Measurements from ENCODE around the gene FAM120AOS.

The FAM120AOS gene

GRCh38 chr9:93475108-93475507, 21.7 kb upstream of the FAM120AOS start:
- Histone ChIP-seq H4K20me1 (ENCODE audit: control insufficient read depth, insufficient read depth, low read depth, low read length) (0 out of 2 replicates have a peak, but pooled peaks cover 5% of the 10 kb centered on the region), H3K27me3 (ENCODE audit: control insufficient read depth, low read length) (no peaks in the 10 kb centered on the region), H3K79me2 (ENCODE audit: control insufficient read depth, low read length) (peaks cover 92% of the 10 kb centered on the region), H3K9me3 (ENCODE audit: control insufficient read depth, insufficient read depth, low read length) (no peaks in the 10 kb centered on the region), H3F3A (ENCODE audit: control insufficient read depth, insufficient read depth) (no peaks in the 10 kb centered on the region), H3K4me2 (ENCODE audit: low read length) (no peak overlapping the region), H3K9me2 (replicated peaks; ENCODE audit: control insufficient read depth, low read length) (no peaks in the 10 kb centered on the region), H3K36me3 (ENCODE audit: control insufficient read depth, low read length) (peaks cover 78% of the 10 kb centered on the region), H3K27ac (ENCODE audit: low read depth, low read length) (no peak overlapping the region), H3K4me1 (ENCODE audit: control insufficient read depth, low read length) (no peaks in the 10 kb centered on the region), H3K4me3 (ENCODE audit: low read length) (no peak overlapping the region)
- TF ChIP-seq CTCF (IDR thresholded peaks at IDR 0.05; ENCODE audit: low read depth, low read length, poor library complexity, severe bottlenecking) (no peak), EZH2phosphoT487 (IDR thresholded peaks at IDR 0.05; ENCODE audit: borderline replicate concordance, low read length) (no peak)

GRCh38 chr9:93473411-93473810, 20.0 kb upstream of the FAM120AOS start:
- TF ChIP-seq CTCF (IDR thresholded peaks at IDR 0.05; ENCODE audit: low read depth, low read length, poor library complexity, severe bottlenecking) = no peak
- no peak for TF ChIP-seq EZH2phosphoT487 (IDR thresholded peaks at IDR 0.05; ENCODE audit: borderline replicate concordance, low read length)
- H3K9me3 ChIP-seq (ENCODE audit: control insufficient read depth, insufficient read depth, low read length) = no peaks in the 10 kb centered on the region
- no peaks in the 10 kb centered on the region for H3K9me2 ChIP-seq (replicated peaks; ENCODE audit: control insufficient read depth, low read length)
- 0 out of 2 replicates have a peak, but pooled peaks cover 5% of the 10 kb centered on the region for H4K20me1 ChIP-seq (ENCODE audit: control insufficient read depth, insufficient read depth, low read depth, low read length)
- H3K4me1 ChIP-seq (ENCODE audit: control insufficient read depth, low read length) = peaks cover 4% of the 10 kb centered on the region; the same call in 1 of the 2 replicates
- H3F3A ChIP-seq (ENCODE audit: control insufficient read depth, insufficient read depth) = no peaks in the 10 kb centered on the region
- H3K79me2 ChIP-seq (ENCODE audit: control insufficient read depth, low read length) = peaks cover 94% of the 10 kb centered on the region
- H3K36me3 ChIP-seq (ENCODE audit: control insufficient read depth, low read length) = peaks cover 75% of the 10 kb centered on the region
- H3K27ac ChIP-seq (ENCODE audit: low read depth, low read length) = no peak overlapping the region
- no peaks in the 10 kb centered on the region for H3K27me3 ChIP-seq (ENCODE audit: control insufficient read depth, low read length)
- H3K4me2 ChIP-seq (ENCODE audit: low read length) = no peak overlapping the region
- no peak overlapping the region for H3K4me3 ChIP-seq (ENCODE audit: low read length)

GRCh38 chr9:93471124-93471523, 17.7 kb upstream of the FAM120AOS start:
- H3K4me1 ChIP-seq (ENCODE audit: control insufficient read depth, low read length) = peaks cover 19% of the 10 kb centered on the region
- no peaks in the 10 kb centered on the region for H3F3A ChIP-seq (ENCODE audit: control insufficient read depth, insufficient read depth)
- H4K20me1 ChIP-seq (ENCODE audit: control insufficient read depth, insufficient read depth, low read depth, low read length) = peaks cover 5% of the 10 kb centered on the region; the same call in 1 of the 2 replicates
- no peaks in the 10 kb centered on the region for H3K9me3 ChIP-seq (ENCODE audit: control insufficient read depth, insufficient read depth, low read length)
- H3K79me2 ChIP-seq (ENCODE audit: control insufficient read depth, low read length) = peaks cover 96% of the 10 kb centered on the region
- H3K27ac ChIP-seq (ENCODE audit: low read depth, low read length) = no peak overlapping the region
- no peak overlapping the region for H3K4me3 ChIP-seq (ENCODE audit: low read length)
- no peaks in the 10 kb centered on the region for H3K27me3 ChIP-seq (ENCODE audit: control insufficient read depth, low read length)
- TF ChIP-seq EZH2phosphoT487 (IDR thresholded peaks at IDR 0.05; ENCODE audit: borderline replicate concordance, low read length) (no peak), CTCF (IDR thresholded peaks at IDR 0.05; ENCODE audit: low read depth, low read length, poor library complexity, severe bottlenecking) (no peak)
- H3K9me2 ChIP-seq (replicated peaks; ENCODE audit: control insufficient read depth, low read length) = no peaks in the 10 kb centered on the region
- H3K36me3 ChIP-seq (ENCODE audit: control insufficient read depth, low read length) = peaks cover 63% of the 10 kb centered on the region
- H3K4me2 ChIP-seq (ENCODE audit: low read length) = no peak overlapping the region
